Left cardiac atrium (tissue), 4 donors: Measurements from ENCODE around the gene PPP2R2B. TPM values are rescaled to one million over a fixed set of nuclear protein-coding genes. Genes with fewer than 3 reads are reported as not detected.

Experiments used
- ATAC-seq, 2 donors: fragments of 200-7000 bp; cut with Tn5 transposase; one replicate each; pipeline ENCODE4 v1.9.1; 2020; ENCODE audit warnings: mild to moderate bottlenecking in 2 of 2, moderate library complexity in 2 of 2
- DNase-seq: peaks from one replicate; pipeline ENCODE4 v3.0.0-alpha.2; 2020
- intact Hi-C, 2 donors: fragments of 100-400 bp; cut with DNase I; formaldehyde crosslinking; loops; one replicate each; pipeline versions ENCODE4 v1.14.1 to v1.15.1; 2022 to 2023
- total RNA-seq, 2 donors: library from RNA; stranded (reverse); fragmentation: NEBNext Ultra II Directional; extraction: Animal tissue kit (Norgen Biotek cat#: 25700); gene quantifications; one replicate each; pipeline ENCODE4 v1.2.1, GENCODE V29; 2021
- donor health status: DM: no; HTN: yes; CAD: no.
- donor health status: DM: no; HTN: yes; CAD: no; lungs with severe emphysema.
- donor health status: DM: yes; HTN: yes; CAD: no.
- donor health status: Dilated cardiomyopathy.

The PPP2R2B gene
- total RNA-seq, 2 donors from 2014 or later, result 0.74 to 1.3 TPM

DNA sequence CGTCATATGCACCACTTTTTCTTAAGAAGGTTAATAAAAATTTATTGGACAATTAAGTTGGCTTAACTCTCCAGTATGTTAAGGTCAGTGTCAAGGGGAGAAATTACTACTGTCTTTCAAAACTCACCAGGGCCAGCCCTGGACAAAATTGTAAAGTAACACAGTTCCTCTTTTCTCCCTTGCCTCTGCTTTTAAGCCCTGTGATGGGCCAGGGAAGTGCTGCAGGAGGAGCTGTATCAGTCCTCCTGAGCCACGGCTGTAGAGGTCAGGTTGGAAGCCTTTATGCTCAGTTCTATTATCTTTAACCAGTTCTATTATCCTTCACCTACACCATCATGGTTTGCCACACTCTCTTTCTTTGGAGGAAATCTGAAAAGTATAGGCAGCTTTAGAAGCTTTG is 11.5 kb upstream of the PPP2R2B start:
- intact Hi-C loops, result no loop called here
- ATAC-seq, result no peak
- no peak for DNase-seq

GRCh38 chr5:146889169-146889568 is 10.6 kb upstream of the PPP2R2B start:
- ATAC-seq (no peak), DNase-seq (no peak)
- intact Hi-C loops, result no loop called here

DNA sequence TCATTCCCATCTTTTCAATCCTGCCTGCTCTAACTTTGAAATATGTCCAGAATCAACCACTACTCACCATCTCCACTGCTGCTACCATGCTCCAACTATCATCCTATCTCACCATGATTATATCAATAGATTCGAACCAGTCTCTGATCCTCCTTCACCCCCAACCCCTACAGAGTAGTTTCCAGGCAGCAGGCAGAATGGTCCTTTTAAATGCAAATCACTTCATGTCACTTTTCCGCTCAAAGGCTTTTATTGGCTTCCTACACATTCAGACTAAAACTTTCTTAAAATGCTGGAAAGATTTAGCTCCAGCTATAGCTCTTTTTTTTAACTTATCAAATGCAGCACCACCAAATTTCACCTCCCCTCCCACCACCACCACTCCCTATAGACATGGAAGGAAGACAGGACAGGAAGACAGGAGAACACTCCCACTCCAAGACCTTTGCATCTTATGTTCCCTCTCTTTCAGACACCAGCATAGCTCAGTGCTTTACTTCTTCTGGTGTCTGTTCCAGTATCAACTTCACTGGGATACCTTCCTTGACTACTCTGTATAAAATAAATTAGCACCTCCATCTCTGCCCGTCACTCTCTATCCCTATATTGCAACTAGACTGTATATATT is 9.9 kb upstream of the PPP2R2B start:
- intact Hi-C loops, result no loop called here
- ATAC-seq (no peak), DNase-seq (no peak)

DNA sequence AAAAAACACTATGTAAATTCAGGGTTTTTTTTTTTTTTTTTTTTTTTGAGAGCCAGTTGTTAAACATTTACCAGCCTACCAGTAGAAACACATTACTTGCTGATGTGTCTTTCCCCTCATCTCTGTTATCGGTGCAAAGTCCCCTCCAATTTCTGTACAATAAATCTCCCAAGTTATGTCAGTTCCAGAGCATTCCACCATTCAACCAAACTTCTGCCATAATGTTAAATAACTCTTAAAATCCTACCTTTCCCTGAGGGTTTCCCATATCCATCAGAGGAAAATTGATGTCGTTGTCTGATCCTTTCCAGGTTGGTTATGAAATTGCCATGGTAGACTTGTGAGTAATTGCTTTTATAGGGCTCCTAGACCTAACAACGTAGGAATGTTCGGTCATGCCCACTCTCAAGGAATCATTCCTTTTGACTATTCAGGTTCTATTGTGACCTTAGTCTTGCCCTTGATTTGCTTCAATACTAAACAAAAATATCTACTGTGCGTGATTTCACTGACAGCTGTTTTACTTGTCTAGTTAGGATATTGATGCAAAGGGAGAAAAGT is 5.6 kb upstream of the PPP2R2B start:
- ATAC-seq (no peak), DNase-seq (no peak)
- intact Hi-C loops, result no loop called here

GRCh38 chr5:146883511-146883910 is 5.0 kb upstream of the PPP2R2B start:
- no peak for ATAC-seq
- no peak for DNase-seq
- intact Hi-C loops, result no loop called here

- DNase-seq, result no peak
- intact Hi-C loops, result no loop called here
- ATAC-seq, result no peak
Observed at GRCh38 chr5:146880966-146881365, 2.4 kb upstream of the PPP2R2B start.

DNA sequence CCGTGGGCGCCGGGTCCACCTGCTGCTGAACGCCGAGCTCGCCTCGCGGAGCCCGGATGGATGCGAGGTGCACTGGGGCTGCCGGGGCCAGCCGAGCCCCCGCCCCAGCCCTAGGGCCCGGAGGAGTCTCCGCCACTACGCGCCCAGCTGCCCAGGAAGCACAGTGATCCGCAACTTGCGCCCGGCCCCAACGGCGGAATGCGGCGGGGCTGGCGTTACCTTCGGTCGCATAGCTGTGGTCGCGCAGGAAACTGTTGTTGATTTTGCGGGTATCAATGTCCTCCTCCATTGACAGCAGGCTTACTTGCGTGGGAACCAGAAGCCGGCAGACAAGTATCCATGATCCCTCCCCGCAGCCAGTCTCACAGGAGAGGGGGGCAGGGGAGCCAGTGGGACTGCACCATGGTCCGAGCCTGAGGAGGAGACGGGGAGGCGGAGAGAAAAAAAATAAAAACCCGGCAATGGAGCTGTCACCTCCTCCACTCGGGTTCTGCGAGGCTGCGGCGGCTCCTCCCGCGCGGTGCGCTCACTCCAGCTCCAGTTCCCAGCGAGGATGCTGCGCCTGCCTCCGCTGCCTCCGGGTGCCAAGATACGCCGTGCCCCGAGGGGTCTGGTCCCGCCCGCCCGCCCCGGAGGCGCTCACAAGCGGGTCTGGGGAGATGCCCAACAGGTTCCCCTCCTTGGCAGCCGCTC is 628 bp downstream of the PPP2R2B start:
- peak; percentile 51 to 71 for ATAC-seq
- intact Hi-C loops, result no loop called here
- peak; percentile 20 for DNase-seq

DNA sequence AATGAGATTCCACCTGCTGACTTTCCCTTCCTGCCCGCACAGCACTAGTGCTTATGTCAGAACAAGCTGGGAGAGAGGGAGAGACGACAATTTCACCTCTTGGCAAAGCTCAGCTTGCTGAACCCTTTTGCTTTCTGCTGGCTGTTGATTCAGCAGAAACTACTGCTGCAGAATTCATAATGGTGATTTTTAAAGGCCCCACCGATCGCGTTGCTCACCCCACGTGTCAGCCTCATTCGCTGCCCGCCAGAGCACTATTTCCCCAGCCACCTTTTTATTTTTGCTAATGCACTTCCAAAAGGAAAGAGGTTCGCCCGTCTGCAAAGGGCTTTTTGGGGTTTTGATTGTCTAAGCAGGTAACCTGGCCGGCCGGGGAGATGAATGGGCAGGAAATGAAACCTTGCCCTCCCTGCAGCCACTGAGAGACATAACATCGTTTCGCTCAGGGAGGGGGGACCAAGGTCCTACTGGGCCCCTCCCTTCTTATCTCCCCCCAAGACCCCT is 1.3 kb downstream of the PPP2R2B start:
- ATAC-seq (no peak), DNase-seq (no peak)
- intact Hi-C loops, result no loop called here

DNA sequence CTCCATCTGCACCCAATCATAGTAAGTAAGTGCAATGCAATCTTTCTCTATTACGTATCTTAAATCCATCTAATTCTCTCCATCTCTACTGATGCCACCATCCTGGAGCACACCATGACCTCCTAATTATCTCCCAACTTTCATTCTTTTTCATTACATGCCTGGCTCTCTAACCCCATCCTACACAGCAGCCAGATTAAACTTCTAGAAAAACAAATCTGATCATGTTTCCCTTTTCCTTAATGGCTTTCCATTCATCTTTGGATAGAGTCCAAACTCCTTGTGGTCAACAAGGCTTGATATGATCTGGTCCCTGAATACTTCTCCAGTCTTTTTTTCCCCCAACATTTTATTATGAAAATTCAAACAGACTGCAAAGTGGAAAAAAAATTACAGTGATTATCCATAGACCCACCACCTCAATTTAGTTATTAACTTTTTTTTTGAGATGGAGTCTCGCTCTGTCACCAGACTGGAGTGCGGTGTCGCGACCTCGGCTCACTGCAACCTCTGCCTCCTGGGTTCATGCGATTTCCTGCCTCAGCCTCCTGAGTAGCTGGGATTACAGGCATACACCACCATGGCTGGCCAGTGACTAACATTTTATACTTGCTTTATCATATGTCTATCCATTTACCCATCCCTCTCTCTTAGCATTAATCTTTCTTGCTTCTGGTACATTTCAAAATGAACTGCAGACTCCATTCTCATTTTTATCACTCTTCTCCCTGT is 5.2 kb downstream of the PPP2R2B start:
- intact Hi-C loops, result no loop called here
- ATAC-seq, result no peak
- no peak for DNase-seq

- no peak for DNase-seq
- intact Hi-C loops, result no loop called here
- ATAC-seq, result no peak
Observed at GRCh38 chr5:146872188-146872587, 6.4 kb downstream of the PPP2R2B start.

DNA sequence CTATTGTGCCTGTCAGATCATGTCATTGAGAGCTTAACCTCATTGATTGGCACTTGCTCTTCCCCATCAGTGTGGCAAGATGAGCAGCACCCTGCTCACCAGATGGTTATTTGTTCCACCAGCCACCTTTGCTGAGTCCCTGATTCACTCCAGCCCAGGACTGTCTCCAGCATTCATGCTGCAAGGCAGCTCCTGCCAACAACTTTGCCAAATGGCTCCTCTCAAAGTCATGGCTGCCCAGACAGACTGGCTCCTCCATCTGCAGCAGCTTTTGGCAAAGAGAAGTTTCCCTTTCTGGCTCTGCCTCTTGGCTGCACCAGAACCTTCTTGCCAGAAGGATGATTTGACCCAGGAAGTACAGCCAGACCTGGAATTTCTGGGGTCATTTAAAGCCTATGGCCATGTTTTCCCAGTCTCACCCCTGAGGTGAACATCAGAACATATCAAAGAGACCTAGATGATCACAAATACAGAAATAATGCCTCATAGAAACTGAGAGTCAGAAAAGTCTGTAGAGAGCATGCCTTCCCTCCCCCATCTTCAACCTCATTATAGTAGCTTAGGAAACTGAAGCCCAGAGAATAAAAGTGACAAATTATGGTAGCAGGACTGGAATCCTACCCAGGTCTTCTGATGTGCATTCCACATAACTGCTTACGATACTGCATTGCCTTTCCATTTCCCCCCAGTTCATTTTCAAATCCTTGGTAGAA is 10.4 kb downstream of the PPP2R2B start:
- no peak for DNase-seq
- intact Hi-C loops, result no loop called here
- no peak for ATAC-seq

DNA sequence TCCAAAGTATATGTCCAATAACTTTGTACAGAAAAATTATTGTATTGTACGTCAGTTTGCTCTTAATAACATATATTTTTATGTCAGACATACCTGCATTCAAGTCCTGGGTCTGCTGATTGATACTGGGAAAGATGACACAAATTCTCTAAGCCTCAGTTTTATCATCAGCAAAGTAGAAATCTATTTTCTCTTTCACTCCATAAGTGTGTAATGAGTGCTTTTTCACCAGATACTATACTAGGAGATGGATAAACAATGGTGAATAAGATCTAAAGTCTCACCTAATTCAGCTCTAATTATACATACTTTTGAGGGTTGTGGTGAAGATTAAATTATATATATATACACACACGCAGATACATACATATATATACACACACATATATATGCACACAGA is 12.3 kb downstream of the PPP2R2B start:
- intact Hi-C loops, result no loop called here
- no peak for DNase-seq
- ATAC-seq, result no peak

- no peak for ATAC-seq
- DNase-seq, result no peak
- intact Hi-C loops, result no loop called here
Observed at GRCh38 chr5:146862641-146863040, 15.9 kb downstream of the PPP2R2B start.

DNA sequence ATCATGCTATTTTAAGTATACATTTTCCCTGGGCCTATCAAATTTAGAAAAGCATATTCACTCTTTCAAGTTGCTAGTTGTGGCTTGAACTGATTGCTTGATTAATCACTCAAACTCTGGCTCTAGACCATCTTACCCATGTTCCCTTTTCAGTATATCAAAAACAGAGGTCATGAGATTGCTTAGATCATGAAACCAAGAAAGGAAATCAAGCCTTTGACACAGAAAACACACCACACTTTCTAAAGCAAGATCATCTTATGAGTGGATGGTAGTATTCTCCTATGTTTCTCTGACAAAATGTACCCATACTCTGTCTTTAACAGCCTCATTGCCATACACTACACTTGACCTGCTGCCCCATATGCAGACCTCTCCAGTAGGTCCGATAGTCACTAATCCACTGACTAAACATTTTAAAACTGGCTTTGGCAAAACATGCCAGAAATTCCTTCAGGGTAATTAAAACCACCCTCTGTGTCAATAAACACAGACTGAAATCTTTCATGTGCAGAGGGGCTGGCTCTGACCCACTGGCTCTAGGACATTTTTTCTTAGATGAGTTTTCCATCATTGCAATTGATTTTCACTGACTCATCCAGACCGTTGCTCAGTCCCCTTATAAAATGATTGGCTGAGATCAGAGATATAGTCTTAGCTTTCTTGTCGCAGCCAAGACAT is 18.2 kb downstream of the PPP2R2B start:
- DNase-seq, result no peak
- ATAC-seq, result no peak
- intact Hi-C loops, result no loop called here

DNA sequence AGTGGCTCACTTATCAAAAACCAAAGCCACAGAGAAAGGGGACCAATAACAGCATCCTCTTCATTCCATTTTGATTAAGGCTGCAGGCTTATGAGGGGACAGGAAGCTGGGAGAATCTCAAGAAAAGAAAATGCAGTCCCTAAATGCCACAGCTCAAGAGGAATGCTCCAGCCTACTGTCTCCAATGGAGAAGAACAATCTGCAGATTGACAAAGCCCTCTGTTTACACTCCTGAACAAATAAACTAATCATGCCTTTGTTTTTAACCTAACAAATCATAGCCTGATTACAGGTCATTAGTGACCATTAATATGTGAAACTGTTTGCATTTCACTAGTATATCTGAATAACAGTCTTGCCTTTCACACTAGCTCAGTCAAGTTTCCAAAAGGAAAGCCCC is 26.5 kb downstream of the PPP2R2B start:
- intact Hi-C loops, result no loop called here
- DNase-seq, result no peak
- ATAC-seq, result no peak

- DNase-seq (no peak), ATAC-seq (no peak)
- intact Hi-C loops, result no loop called here
Observed at GRCh38 chr5:146851133-146851532, 27.4 kb downstream of the PPP2R2B start.

DNA sequence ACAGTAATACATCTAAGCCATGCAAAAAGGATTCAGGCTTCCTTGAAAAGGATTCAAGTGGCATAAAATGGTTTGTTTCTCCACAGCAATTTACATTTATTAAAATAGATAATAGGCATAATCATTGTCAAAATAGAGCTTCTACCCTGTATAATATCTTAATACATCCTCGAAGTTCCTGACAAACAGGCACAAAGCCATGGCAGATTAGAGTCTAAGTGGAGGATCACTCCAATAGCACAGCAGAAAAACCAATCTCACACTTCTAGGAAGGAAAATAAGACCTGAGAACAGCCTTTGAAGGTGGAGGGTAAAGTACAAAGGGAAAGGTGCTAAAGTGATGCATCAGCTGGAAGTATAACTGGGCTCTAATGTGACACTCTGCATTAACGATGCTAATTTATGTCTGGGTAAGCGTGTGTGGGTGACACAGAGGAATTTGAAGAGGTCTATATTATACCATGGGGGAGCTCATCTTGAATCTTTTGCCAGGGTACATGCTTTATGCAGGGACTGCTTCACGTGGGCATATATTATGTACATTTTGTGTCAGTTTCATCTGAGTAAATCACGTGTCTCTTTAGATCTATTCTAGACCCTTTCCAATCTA is 28.8 kb downstream of the PPP2R2B start:
- DNase-seq (no peak), ATAC-seq (no peak)
- intact Hi-C loops, result no loop called here

DNA sequence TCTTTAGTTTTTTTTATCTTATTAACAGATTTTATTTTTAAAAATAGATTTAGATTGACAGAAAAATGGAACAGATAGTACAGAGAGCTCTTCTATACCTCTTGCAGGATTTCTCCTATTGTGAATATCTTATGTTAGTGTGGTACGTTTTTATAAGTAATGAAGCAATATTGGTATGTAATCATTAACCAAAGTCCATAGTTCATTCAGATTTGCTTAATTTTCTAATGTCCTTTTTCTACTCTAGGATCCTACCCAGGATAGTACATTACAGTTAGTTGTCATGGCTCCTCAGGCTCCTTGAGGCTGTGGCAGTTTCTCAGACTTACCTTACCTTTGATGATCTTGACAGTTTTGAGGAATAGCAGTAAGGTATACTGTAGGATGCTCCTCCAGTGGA is 30.4 kb downstream of the PPP2R2B start:
- no peak for DNase-seq
- no peak for ATAC-seq
- intact Hi-C loops, result no loop called here

DNA sequence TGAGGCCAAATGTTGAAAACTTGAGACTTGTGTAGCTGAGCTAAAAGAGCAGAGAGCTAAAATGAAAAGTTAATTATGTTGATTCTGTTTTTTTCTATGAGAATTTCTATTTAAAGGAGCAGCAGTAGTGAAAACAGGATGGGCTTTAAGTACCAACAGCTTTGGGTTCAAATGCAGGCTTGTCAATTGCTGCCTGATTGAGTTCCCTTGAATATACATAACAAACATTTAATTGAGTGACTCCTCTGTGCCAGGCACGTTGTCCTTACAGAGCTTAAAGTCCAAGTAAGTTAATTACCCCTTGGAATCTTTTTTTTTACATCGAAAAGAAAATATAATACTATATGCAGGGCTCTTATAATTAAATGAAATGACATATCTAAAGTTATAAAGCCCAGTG is 38.5 kb downstream of the PPP2R2B start:
- no peak for ATAC-seq
- intact Hi-C loops, result no loop called here
- no peak for DNase-seq
